GM18867 (cell line): ENCODE results near the gene THOC2.
"Not testable (repeated sequence)": the region's sequence is repeated elsewhere in the genome, so short reads cannot be mapped to it uniquely, and the experiment has no call there.

ENCODE experiments used
- ATAC-seq: cut with Tn5 transposase; IDR thresholded peaks from one replicate; pipeline ENCODE4 v1.9.1; 2021; ENCODE audit warnings: mild to moderate bottlenecking, moderate library complexity; ENCODE audit not compliant: unreplicated experiment

Gene THOC2

GRCh38 chrX:123581586-123581985 is 151.3 kb downstream of the THOC2 start:
- peak; percentile 80 for ATAC-seq

GRCh38 chrX:123580792-123581191 is 152.1 kb downstream of the THOC2 start:
- no peak for ATAC-seq

- not testable (repeated sequence) for ATAC-seq
Measured at GRCh38 chrX:123574027-123574426, 158.8 kb downstream of the THOC2 start.

DNA sequence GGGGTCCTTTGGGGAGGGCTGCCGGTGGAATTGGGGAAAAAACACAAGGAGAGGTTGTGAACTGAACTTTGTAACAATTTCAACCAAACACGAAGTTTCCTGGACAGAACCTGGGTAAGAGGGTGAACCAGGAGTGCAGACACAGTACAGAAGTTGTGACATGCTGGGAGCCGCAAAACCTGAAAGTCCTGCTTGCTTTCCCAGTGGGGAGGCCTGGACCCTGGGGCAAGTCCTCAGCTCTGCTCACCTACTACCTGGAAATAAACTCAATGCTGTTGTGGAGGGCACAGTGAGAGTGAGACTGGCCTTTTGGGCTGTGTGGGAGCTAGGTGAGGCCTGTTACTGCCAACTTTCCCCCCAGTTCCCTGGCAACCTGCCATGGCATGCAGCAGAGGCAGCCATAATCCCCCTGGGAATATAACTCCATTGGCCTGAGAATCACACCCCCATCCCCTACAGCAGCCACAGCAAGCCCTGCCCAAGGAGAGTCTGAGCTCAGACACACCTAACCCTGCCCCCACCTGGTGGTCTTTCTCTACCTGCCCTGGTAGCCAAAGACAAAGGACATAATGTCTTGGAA is 162.8 kb downstream of the THOC2 start:
- no peak for ATAC-seq

- ATAC-seq: no peak
Measured at GRCh38 chrX:123563167-123563566, 169.7 kb downstream of the THOC2 start.

- ATAC-seq: no peak
Measured at GRCh38 chrX:123562342-123563146, 170.3 kb downstream of the THOC2 start.

GRCh38 chrX:123561439-123562215 is 171.2 kb downstream of the THOC2 start:
- ATAC-seq: no peak

DNA sequence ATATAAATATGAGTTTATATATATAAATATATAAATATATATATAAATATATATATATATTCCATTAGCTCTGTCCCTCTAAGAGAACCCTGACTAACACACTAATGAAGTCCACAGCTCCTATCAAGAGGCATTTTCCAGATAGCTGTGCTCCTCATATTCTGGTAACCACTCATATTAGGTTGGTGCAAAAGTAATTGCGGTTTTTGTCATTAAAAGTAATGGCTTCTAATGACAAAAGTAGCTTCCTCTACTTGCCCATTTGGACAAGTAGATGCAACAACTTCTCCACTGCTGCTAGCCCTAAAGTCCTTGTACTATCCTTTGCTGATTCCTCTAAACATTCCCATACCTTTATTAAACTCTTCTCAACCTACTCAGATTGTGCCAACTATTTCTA is 182.0 kb downstream of the THOC2 start:
- no peak for ATAC-seq
